Activated T-cell treated with anti-CD3 and anti-CD28 coated beads for 48 hours (primary cell): ENCODE data around the gene RIMBP3C.
"Not testable (repeated sequence)": the region's sequence is repeated elsewhere in the genome, so short reads cannot be mapped to it uniquely, and the experiment has no call there.

Source experiments
- DNase-seq: peaks from one replicate; pipeline ENCODE4 v3.0.0-alpha.2; 2020; ENCODE audit warnings: low read depth

RIMBP3C gene

DNA sequence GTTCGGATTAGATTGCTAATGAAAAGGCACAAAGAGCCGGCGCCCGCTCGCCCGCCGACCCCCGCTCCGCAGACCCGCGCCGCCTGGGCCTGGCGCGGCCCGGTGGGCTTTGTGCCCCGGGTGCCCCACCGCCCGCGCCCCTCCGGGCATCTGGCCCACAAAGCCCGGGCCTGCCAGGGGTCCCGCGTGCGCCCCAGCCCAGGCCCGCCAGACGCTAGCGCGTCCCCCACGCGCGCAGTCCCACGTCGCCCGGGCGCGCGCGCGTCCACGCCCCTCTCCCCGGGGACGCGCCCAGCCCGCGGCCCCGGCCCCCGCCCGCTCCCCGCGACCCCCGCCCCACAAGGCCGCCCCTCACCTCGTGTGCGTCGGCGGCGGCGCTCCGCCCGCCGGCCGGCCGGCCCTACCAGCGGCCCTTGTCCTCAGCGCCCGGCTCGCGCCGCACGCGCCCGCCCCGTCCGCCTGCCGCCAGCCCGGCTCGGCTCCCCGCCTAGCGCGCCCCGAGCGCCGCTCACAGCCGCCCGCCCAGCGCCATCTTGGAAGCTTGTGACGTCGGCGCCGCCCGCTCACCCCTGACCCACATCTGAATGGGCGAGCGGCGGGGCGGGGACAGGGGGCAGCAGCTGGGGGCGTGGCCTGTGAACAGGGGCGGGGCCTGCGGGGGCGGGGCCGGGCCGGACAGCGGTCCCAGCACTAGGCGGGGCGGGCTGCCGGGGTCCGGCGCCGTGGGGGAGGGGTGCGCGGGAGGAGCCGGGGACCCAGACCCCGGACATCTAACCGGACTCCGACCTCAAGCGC, 34.1 kb downstream of the RIMBP3C start:
- not testable (repeated sequence) for DNase-seq

GRCh38 chr22:21516522-21516921, 34.7 kb downstream of the RIMBP3C start:
- not testable (repeated sequence) for DNase-seq

GRCh38 chr22:21515234-21515633, 36.0 kb downstream of the RIMBP3C start:
- not testable (repeated sequence) for DNase-seq

DNA sequence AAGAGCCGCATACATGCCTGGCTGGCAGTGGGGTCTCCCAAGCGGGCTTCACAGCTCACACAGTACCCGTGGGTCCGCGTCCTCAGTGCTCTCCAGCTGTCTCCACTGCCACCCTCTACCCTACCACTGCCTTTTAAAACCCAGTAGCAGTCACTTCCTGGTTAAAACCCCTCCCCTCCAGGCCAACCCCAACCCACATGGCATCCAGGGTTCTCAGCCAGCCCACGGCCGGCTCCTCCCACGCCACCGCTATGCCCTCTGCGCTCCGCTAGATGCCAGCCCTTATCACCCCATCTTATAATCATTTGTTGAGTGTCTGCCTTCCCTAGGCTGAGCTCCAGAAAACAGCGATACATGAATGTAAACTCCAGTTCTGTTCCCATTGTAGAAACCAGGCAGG, 37.1 kb downstream of the RIMBP3C start:
- DNase-seq, result not testable (repeated sequence)

DNA sequence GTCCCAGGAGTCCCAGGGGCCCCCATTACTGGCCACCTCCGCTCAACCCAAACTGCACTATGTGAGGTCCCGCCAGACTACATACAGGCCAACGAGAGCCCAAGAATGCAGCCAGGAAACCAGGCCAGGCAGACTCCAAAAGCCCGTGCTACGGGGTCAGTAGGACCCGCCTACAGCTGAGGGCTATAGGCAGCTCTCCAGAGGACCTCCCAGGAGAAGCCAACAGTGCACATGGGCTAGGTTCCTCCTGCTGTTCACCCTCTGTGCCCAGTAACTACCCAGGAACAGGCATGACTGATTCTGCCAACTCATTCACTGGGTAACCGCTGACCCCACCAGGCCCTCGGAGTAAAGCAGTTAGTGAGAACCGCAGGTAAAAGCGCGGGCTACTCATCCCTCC, 39.2 kb downstream of the RIMBP3C start:
- not testable (repeated sequence) for DNase-seq

- DNase-seq, result not testable (repeated sequence)
Observed at GRCh38 chr22:21510397-21510796, 40.9 kb downstream of the RIMBP3C start.

DNA sequence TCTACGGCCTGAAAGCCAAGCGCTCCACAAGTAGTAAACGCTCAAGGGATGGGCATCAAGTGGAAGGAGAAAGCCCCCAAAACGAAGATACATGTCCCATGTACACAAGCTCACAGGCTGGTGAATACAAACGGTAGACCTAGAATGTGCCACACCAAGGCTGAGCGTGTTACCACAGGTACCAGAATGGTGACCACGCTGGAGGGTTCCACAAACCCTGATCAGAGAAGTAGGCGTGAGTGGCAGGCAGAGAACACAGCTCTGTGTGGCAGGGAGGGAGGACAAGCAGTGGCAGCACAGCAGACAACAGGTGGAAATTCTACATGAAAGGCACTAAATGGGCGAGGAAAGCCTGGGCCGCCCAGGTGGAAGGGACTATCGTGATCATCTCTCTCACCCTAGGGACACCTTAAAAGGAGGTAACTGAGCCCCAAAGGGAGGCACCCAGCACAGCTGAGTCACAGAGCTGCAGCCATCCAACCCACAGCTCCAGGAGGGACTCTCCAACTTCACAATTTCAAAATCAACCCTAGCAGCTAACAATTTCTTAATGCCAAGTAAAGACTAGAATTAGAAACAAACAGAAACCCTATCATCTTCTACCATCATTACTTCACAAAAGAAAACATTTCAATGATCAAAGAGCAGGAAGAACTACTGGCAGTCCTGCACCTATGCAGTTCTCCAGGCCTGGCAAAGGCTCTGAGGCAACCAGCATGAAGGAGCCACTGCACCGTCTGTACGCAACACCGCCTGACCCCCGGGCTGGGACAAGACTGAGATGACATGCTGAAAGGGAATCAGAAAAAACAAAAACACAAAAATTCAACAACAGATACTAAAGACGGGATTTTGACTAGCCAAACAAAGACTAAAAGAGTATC, 51.4 kb downstream of the RIMBP3C start:
- DNase-seq, result not testable (repeated sequence)

- DNase-seq, result not testable (repeated sequence)
Observed at GRCh38 chr22:21498489-21498888, 52.8 kb downstream of the RIMBP3C start.

- not testable (repeated sequence) for DNase-seq
Observed at GRCh38 chr22:21497984-21498383, 53.3 kb downstream of the RIMBP3C start.
